PC-9 (cell line): ENCODE data around the gene PPFIBP1.

ENCODE experiments used
- EZH2 ChIP-seq: fragments of 200-600 bp; sonication (generic); IDR thresholded peaks from 2 replicates; pipeline ENCODE4 v1.8.0; 2017; ENCODE audit warnings: antibody characterized with exemption, low read depth
- TF ChIP-seq, protein P1 (sequence below): fragments of 200-600 bp; sonication (generic); conservative IDR thresholded peaks from 2 replicates; pipeline ENCODE4 v1.6.1; 2017; ENCODE audit warnings: mixed run types, antibody characterized with exemption, mild to moderate bottlenecking, moderate library complexity

GRCh38 chr12:27491226-27491625, 32.8 kb upstream of the PPFIBP1 start:
- TF ChIP-seq, protein P1, sequence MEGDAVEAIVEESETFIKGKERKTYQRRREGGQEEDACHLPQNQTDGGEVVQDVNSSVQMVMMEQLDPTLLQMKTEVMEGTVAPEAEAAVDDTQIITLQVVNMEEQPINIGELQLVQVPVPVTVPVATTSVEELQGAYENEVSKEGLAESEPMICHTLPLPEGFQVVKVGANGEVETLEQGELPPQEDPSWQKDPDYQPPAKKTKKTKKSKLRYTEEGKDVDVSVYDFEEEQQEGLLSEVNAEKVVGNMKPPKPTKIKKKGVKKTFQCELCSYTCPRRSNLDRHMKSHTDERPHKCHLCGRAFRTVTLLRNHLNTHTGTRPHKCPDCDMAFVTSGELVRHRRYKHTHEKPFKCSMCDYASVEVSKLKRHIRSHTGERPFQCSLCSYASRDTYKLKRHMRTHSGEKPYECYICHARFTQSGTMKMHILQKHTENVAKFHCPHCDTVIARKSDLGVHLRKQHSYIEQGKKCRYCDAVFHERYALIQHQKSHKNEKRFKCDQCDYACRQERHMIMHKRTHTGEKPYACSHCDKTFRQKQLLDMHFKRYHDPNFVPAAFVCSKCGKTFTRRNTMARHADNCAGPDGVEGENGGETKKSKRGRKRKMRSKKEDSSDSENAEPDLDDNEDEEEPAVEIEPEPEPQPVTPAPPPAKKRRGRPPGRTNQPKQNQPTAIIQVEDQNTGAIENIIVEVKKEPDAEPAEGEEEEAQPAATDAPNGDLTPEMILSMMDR: no peak
- TF ChIP-seq EZH2: no peak
